H9 (cell line): ENCODE data around the gene PPCDC. TPM values are rescaled to one million over a fixed set of nuclear protein-coding genes. Genes with fewer than 3 reads are reported as not detected.

Experiments
- DNase-seq: peaks from one replicate; pipeline ENCODE4 v3.0.0-alpha.2; 2017
- H2AFZ ChIP-seq: one replicate; pipeline ENCODE4 v1.6.1; 2013; ENCODE audit warnings: mild to moderate bottlenecking, low read length, control low read depth, moderate library complexity
- H2AK5ac ChIP-seq: 2 replicates; pipeline ENCODE4 v1.6.1; 2013; ENCODE audit warnings: low read length, control low read depth, mixed read lengths; ENCODE audit not compliant: insufficient read length
- H2BK120ac ChIP-seq: one replicate; pipeline ENCODE4 v1.6.1; 2013; ENCODE audit warnings: low read depth, mild to moderate bottlenecking, low read length, control low read depth, inconsistent platforms; ENCODE audit not compliant: poor library complexity, severe bottlenecking
- H2BK12ac ChIP-seq: 2 replicates; pipeline ENCODE4 v1.6.1; 2013; ENCODE audit warnings: low read length, control low read depth, mixed read lengths, low read depth; ENCODE audit not compliant: insufficient read length
- H2BK15ac ChIP-seq: 2 replicates; pipeline ENCODE4 v1.6.1; 2013; ENCODE audit warnings: low read depth, low read length, control low read depth
- H2BK20ac ChIP-seq: one replicate; pipeline ENCODE4 v1.6.1; 2013; ENCODE audit warnings: low read depth, mild to moderate bottlenecking, low read length, control low read depth, inconsistent platforms; ENCODE audit not compliant: poor library complexity, severe bottlenecking
- H2BK5ac ChIP-seq: 2 replicates; pipeline ENCODE4 v1.6.1; 2013; ENCODE audit warnings: low read length, control low read depth, mixed read lengths; ENCODE audit not compliant: insufficient read length
- H3K14ac ChIP-seq: 2 replicates; pipeline ENCODE4 v1.6.1; 2013; ENCODE audit warnings: low read length, control low read depth; ENCODE audit not compliant: insufficient read depth
- H3K18ac ChIP-seq: 2 replicates; pipeline ENCODE4 v1.6.1; 2013; ENCODE audit warnings: low read depth, mild to moderate bottlenecking, mixed read lengths, low read length, control low read depth; ENCODE audit not compliant: insufficient read length
- H3K23ac ChIP-seq: 2 replicates; pipeline ENCODE4 v1.6.1; 2013; ENCODE audit warnings: low read length, control low read depth, mixed read lengths, low read depth; ENCODE audit not compliant: insufficient read length
- H3K23me2 ChIP-seq: 2 replicates; pipeline ENCODE4 v1.6.1; 2013; ENCODE audit warnings: low read depth, mild to moderate bottlenecking, mixed read lengths, low read length, control low read depth; ENCODE audit not compliant: insufficient read length, poor library complexity, severe bottlenecking
- H3K27ac ChIP-seq: 2 replicates; pipeline ENCODE4 v1.5.1; 2013; ENCODE audit warnings: low read length, control low read depth, mixed read lengths, low read depth; ENCODE audit not compliant: insufficient read length
- H3K27me3 ChIP-seq: 2 replicates; pipeline ENCODE4 v1.6.1; 2013; ENCODE audit warnings: low read length, control low read depth, inconsistent platforms; ENCODE audit not compliant: insufficient read depth
- H3K4ac ChIP-seq: 2 replicates; pipeline ENCODE4 v1.6.1; 2013; ENCODE audit warnings: low read depth, mild to moderate bottlenecking, control low read depth, inconsistent platforms, low read length, moderate library complexity
- H3K4me1 ChIP-seq: 2 replicates; pipeline ENCODE4 v1.6.1; 2013; ENCODE audit warnings: low read length, control low read depth, inconsistent platforms; ENCODE audit not compliant: insufficient read depth
- H3K4me2 ChIP-seq: 2 replicates; pipeline ENCODE4 v1.6.1; 2013; ENCODE audit warnings: low read length, control low read depth, mixed read lengths; ENCODE audit not compliant: insufficient read length, insufficient read depth
- H3K56ac ChIP-seq: 2 replicates; pipeline ENCODE4 v1.6.1; 2013; ENCODE audit warnings: low read depth, mild to moderate bottlenecking, mixed read lengths, low read length, control low read depth; ENCODE audit not compliant: insufficient read length
- H3K79me1 ChIP-seq: 2 replicates; pipeline ENCODE4 v1.6.1; 2013; ENCODE audit warnings: low read depth, mild to moderate bottlenecking, moderate library complexity, low read length, control low read depth, inconsistent platforms; ENCODE audit not compliant: insufficient read depth, poor library complexity, severe bottlenecking
- H3K79me2 ChIP-seq: 2 replicates; pipeline ENCODE4 v1.6.1; 2013; ENCODE audit warnings: low read length, control low read depth, inconsistent platforms; ENCODE audit not compliant: insufficient read depth
- H3K9ac ChIP-seq: 2 replicates; pipeline ENCODE4 v1.6.1; 2013; ENCODE audit warnings: low read length, control low read depth, mixed read lengths; ENCODE audit not compliant: insufficient read length; ENCODE audit errors: extremely low read depth
- H3K9me3 ChIP-seq: one replicate; pipeline ENCODE4 v1.6.1; 2013; ENCODE audit warnings: low read depth, low read length, inconsistent platforms; ENCODE audit not compliant: control insufficient read depth
- H3T11ph ChIP-seq: one replicate; pipeline ENCODE4 v1.6.1; 2013; ENCODE audit warnings: mild to moderate bottlenecking, low read length, control low read depth, inconsistent platforms
- H4K20me1 ChIP-seq: one replicate; pipeline ENCODE4 v1.6.1; 2013; ENCODE audit not compliant: control insufficient read depth, insufficient read length, insufficient read depth
- H4K5ac ChIP-seq: 2 replicates; pipeline ENCODE4 v1.6.1; 2013; ENCODE audit warnings: low read depth, mild to moderate bottlenecking, mixed read lengths, low read length, control low read depth; ENCODE audit not compliant: insufficient read length
- H4K8ac ChIP-seq: replicated peaks from 2 replicates; pipeline ENCODE4 v1.6.1; 2013; ENCODE audit warnings: low read length, control low read depth, mixed read lengths, low read depth; ENCODE audit not compliant: insufficient read length
- H4K91ac ChIP-seq: 2 replicates; pipeline ENCODE4 v1.6.1; 2013; ENCODE audit warnings: low read depth, mild to moderate bottlenecking, moderate library complexity, mixed read lengths, low read length, control low read depth; ENCODE audit not compliant: insufficient read length
- H3K27ac Mint-ChIP-seq, 3 experiments: 2 replicates in 2 of 3; 3 replicates in 1 of 3; pipeline ENCODE4 v1.8.0; 2020 to 2021; ENCODE audit warnings: mixed read lengths in 3 of 3, mild to moderate bottlenecking in 1 of 3, moderate library complexity in 1 of 3
- H3K27me3 Mint-ChIP-seq: 2 replicates; pipeline ENCODE4 v1.8.0; 2021; ENCODE audit warnings: low read depth, mild to moderate bottlenecking, moderate library complexity, mixed read lengths
- H3K36me3 Mint-ChIP-seq, 3 experiments: 2 replicates in 2 of 3; 3 replicates in 1 of 3; pipeline ENCODE4 v1.8.0; 2020 to 2021; ENCODE audit warnings: low read depth in 3 of 3, mixed read lengths in 3 of 3; ENCODE audit not compliant: insufficient read depth in 1 of 3
- H3K4me1 Mint-ChIP-seq, 2 experiments: 2 replicates each; pipeline ENCODE4 v1.8.0; 2020; ENCODE audit warnings: mixed read lengths in 2 of 2
- H3K4me3 Mint-ChIP-seq, 2 experiments: 2 replicates in 1 of 2; 3 replicates in 1 of 2; pipeline ENCODE4 v1.8.0; 2020 to 2021; ENCODE audit warnings: mild to moderate bottlenecking in 2 of 2, mixed read lengths in 2 of 2, moderate library complexity in 1 of 2
- H3K9me3 Mint-ChIP-seq, 2 experiments: 2 replicates in 1 of 2; 3 replicates in 1 of 2; pipeline ENCODE4 v1.8.0; 2020; ENCODE audit warnings: mild to moderate bottlenecking in 2 of 2, mixed read lengths in 2 of 2, moderate library complexity in 1 of 2
- WGBS: extraction: QIAGEN DNeasy Blood & Tissue Kit; methylation state at CpG from one replicate; pipeline ENCODE4 v1.1.7; 2013; ENCODE audit warnings: missing lambda C conversion rate, low lambda C conversion rate, mixed read lengths; ENCODE audit not compliant: insufficient read length; ENCODE audit errors: extremely low coverage; 5-methylcytosine and 5-hydroxymethylcytosine counted together
- total RNA-seq: library from RNA; stranded (reverse); gene quantifications from 2 replicates; pipeline ENCODE4 v1.2.1, GENCODE V29; 2021
- TF ChIP-seq, protein P1 (sequence below): fragments of 200-600 bp; sonication (generic); conservative IDR thresholded peaks from 3 replicates; pipeline ENCODE4 v1.8.0; 2021; ENCODE audit warnings: antibody characterized with exemption, mild to moderate bottlenecking

The PPCDC gene
- total RNA-seq, 1 experiment from 2014 or later: 17.6 TPM

DNA sequence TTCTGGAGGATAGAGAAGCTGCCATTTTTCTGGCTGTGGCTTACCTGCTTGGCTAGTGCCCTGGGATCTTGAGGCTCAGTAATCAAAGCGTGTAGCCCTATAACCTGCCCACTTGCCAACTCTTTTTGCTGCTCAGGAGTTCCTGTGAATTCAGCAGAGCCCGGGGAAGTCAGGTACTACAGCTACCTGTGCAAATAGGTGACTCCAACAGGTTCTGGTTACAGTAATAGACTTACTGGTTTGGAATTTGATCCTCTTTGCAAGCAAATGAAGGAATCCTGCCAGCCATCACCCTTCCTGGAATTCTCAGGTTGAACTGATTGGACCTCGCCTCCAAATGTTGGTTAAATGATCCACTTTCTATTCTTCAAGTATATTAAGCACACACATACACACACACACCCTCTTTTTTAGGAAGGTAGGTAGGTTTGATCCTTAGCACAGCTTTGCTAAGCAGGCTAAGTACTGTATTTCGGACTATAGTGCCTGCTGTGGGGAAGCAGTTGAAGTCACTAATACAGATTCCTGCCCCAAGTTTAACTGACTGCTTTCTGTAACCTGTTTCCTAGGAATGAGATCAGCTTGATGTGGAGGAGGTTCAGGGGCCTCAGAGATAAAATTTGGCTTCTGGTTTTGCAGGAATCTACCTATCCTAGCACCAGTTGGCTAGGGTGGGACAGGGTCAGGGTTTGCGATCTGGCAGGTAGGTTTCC lies 2.3 kb downstream of the PPCDC start:
- Histone ChIP-seq H3K14ac (no peak overlapping the region), H2BK15ac (no peak overlapping the region), H3K56ac (no peak overlapping the region), H2BK120ac (no peak overlapping the region), H4K91ac (no peak overlapping the region), H4K8ac (no peak overlapping the region), H3K4me1 (no peaks in the 10 kb centered on the region), H3K23me2 (no peaks in the 10 kb centered on the region), H3K18ac (no peak overlapping the region), H3K79me2 (no peaks in the 10 kb centered on the region; the same call in 1 of the 2 replicates), H3K27me3 (no peaks in the 10 kb centered on the region), H2BK12ac (no peak overlapping the region), H2BK20ac (no peak overlapping the region), H3K4ac (no peak overlapping the region), H3K23ac (no peak overlapping the region), H2BK5ac (no peak overlapping the region), H2AK5ac (no peak overlapping the region), H2AFZ (no peak overlapping the region), H4K5ac (no peak overlapping the region), H4K20me1 (no peaks in the 10 kb centered on the region), H3K4me2 (no peak overlapping the region), H3K9ac (no peak overlapping the region), H3K27ac (no peak overlapping the region), H3T11ph (no peak overlapping the region), H3K9me3 (no peaks in the 10 kb centered on the region), H3K79me1 (no peaks in the 10 kb centered on the region)
- Mint-ChIP-seq H3K4me3 (no peak overlapping the region), H3K36me3 (peaks cover 10 to 13% (median 12%) of the 10 kb centered on the region in 3 experiments; a peak in 6 of 7 replicates), H3K27me3 (no peaks in the 10 kb centered on the region), H3K27ac (no peak overlapping the region), H3K9me3 (no peaks in the 10 kb centered on the region), H3K4me1 (peaks cover 12 to 26% of the 10 kb centered on the region in 2 experiments)
- no peak for DNase-seq
- TF ChIP-seq, protein P1, sequence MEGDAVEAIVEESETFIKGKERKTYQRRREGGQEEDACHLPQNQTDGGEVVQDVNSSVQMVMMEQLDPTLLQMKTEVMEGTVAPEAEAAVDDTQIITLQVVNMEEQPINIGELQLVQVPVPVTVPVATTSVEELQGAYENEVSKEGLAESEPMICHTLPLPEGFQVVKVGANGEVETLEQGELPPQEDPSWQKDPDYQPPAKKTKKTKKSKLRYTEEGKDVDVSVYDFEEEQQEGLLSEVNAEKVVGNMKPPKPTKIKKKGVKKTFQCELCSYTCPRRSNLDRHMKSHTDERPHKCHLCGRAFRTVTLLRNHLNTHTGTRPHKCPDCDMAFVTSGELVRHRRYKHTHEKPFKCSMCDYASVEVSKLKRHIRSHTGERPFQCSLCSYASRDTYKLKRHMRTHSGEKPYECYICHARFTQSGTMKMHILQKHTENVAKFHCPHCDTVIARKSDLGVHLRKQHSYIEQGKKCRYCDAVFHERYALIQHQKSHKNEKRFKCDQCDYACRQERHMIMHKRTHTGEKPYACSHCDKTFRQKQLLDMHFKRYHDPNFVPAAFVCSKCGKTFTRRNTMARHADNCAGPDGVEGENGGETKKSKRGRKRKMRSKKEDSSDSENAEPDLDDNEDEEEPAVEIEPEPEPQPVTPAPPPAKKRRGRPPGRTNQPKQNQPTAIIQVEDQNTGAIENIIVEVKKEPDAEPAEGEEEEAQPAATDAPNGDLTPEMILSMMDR: no peak
- WGBS: no CpG with 5 or more reads among the region's 5 CpGs
